ENCODE data around the gene CLN5. TPM values are rescaled to one million over a fixed set of nuclear protein-coding genes. Genes with fewer than 3 reads are reported as not detected.

The CLN5 gene
- total and polyA plus RNA-seq, 2 donors (not counting 3 experiments of a cell fraction or from before 2014, with no cell fraction given), result 16.5 to 22.7 TPM

DNA sequence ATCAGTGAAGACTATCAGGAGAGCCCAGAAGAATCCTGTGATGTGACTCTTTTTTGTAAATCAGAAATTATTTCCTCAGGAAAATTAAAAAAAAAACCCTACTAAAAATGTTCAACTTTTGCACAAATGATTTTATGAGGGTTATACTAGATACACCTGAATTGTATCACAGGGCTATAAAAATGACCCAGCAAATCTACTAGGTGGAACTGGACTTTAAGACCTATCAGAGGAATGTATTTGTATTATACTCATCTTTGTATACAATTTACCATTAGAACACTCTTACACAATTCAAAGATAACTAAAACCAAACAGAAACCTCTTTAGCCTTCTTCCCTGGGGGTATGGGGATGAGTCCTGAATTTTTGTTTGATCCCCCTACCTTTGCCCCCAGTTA, 27.9 kb downstream of the CLN5 start:
- no peak overlapping the region for H2AFZ ChIP-seq (ENCODE audit: low read depth, low read length)
- no peak overlapping the region for H3K4me2 ChIP-seq (ENCODE audit: insufficient read depth, low read length)
- no peak overlapping the region for H3K27ac ChIP-seq (ENCODE audit: insufficient read depth, low read depth, low read length)
- dilution Hi-C loops (cut with MboI; ENCODE audit: extremely low pct_ligation_motif_present, low sequenced_read_pairs) (no loop called here), intact Hi-C loops (cut with micrococcal nuclease) (loop anchor here (10.0 kb wide), 1 partner anchor 545 kb away; no protein-coding TSS in a partner anchor)
- H3K4me1 ChIP-seq (ENCODE audit: control insufficient read depth, extremely low read depth, insufficient read depth, low read length), result peaks cover 12% of the 10 kb centered on the region
- H3K9ac ChIP-seq (replicated peaks; ENCODE audit: extremely low read depth, insufficient read depth, low read length), result no peak overlapping the region
- TF ChIP-seq POLR2AphosphoS5 (IDR thresholded peaks at IDR 0.05; ENCODE audit: insufficient read depth, low read depth, low read length) (no peak), EZH2 (IDR thresholded peaks at IDR 0.05; ENCODE audit: borderline replicate concordance, low read depth, low read length, severe bottlenecking) (no peak), MYC (IDR thresholded peaks at IDR 0.05; ENCODE audit: low read depth, low read length) (no peak), FOS (IDR thresholded peaks at IDR 0.05; ENCODE audit: borderline replicate concordance, insufficient read depth, low read length) (no peak)
- ChIA-PET POLR2A (no interaction called here), CTCF (interaction anchor here (2.1 kb wide), 1 partner anchor 17 kb away, joined by 11 read pairs; no protein-coding TSS in a partner anchor)
- H3K9me3 ChIP-seq (replicated peaks; ENCODE audit: control insufficient read depth, insufficient read depth, low read length), result no peaks in the 10 kb centered on the region
- H4K20me1 ChIP-seq (replicated peaks; ENCODE audit: control insufficient read depth, extremely low read depth, insufficient read depth, low read length), result peaks cover 15% of the 10 kb centered on the region
- no peak overlapping the region for H3K4me3 ChIP-seq (replicated peaks in 1 of 3; ENCODE audit: insufficient read depth in 1 of 3, low read depth in 1 of 3, low read length in 3 of 3)
- BruUV-seq (replicated peaks), result no TSS peak
- H3K79me2 ChIP-seq (ENCODE audit: control insufficient read depth, insufficient read depth, low read length), result peaks cover 75% of the 10 kb centered on the region
- peaks cover 6 to 13% of the 10 kb centered on the region in 2 experiments for H3K36me3 ChIP-seq (ENCODE audit: control insufficient read depth in 2 of 2, extremely low read depth in 1 of 2, insufficient read depth in 2 of 2, low read length in 2 of 2)
- no peaks in the 10 kb centered on the region for H3K27me3 ChIP-seq (ENCODE audit: control insufficient read depth in 2 of 2, insufficient read depth in 2 of 2, low read length in 2 of 2)
- DNase-seq (ENCODE audit: low read depth, low spot score), result no peak
- no peaks in the 10 kb centered on the region for H3K9me1 ChIP-seq (replicated peaks; ENCODE audit: control insufficient read depth, extremely low read depth, insufficient read depth, low read length)
- no peak for FAIRE-seq

DNA sequence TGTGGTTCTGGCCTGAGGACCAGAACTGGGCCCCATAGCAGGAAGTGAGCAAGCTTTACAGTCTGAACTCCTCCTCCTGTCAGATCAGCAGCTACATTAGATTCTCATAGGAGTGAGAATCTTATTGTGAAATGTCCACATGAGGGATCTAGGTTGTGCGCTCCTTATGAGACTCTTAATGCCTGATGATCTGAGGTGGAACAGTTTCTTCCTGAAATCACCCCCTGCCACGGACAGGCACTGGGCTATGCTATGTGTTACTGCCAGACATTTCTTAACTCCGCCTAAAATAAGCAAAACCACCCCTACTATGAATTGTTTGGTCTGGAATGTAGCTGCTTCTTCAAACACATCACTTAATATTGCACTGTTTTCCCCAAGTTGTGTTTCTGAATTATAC, 30.5 kb downstream of the CLN5 start:
- intact Hi-C loops (cut with micrococcal nuclease), result loop anchor here (10.0 kb wide), 1 partner anchor 542 kb away; no protein-coding TSS in a partner anchor
- no peak for FAIRE-seq
- Histone ChIP-seq H3K36me3 (ENCODE audit: control insufficient read depth in 2 of 2, extremely low read depth in 1 of 2, insufficient read depth in 2 of 2, low read length in 2 of 2) (peaks cover 2 to 6% of the 10 kb centered on the region in 2 experiments), H3K4me2 (ENCODE audit: insufficient read depth, low read length) (no peak overlapping the region), H3K27ac (ENCODE audit: insufficient read depth, low read depth, low read length) (no peak overlapping the region), H2AFZ (ENCODE audit: low read depth, low read length) (no peak overlapping the region), H3K79me2 (ENCODE audit: control insufficient read depth, insufficient read depth, low read length) (peaks cover 84% of the 10 kb centered on the region), H3K9me1 (replicated peaks; ENCODE audit: control insufficient read depth, extremely low read depth, insufficient read depth, low read length) (no peaks in the 10 kb centered on the region), H4K20me1 (replicated peaks; ENCODE audit: control insufficient read depth, extremely low read depth, insufficient read depth, low read length) (peaks cover 17% of the 10 kb centered on the region), H3K27me3 (ENCODE audit: control insufficient read depth in 2 of 2, insufficient read depth in 2 of 2, low read length in 2 of 2) (no peaks in the 10 kb centered on the region), H3K4me3 (replicated peaks in 1 of 3; ENCODE audit: insufficient read depth in 1 of 3, low read depth in 1 of 3, low read length in 3 of 3) (no peak overlapping the region), H3K9ac (replicated peaks; ENCODE audit: extremely low read depth, insufficient read depth, low read length) (no peak overlapping the region), H3K4me1 (ENCODE audit: control insufficient read depth, extremely low read depth, insufficient read depth, low read length) (peaks cover 21% of the 10 kb centered on the region), H3K9me3 (replicated peaks; ENCODE audit: control insufficient read depth, insufficient read depth, low read length) (no peaks in the 10 kb centered on the region)
- dilution Hi-C loops (cut with MboI; ENCODE audit: extremely low pct_ligation_motif_present, low sequenced_read_pairs), result no loop called here
- TF ChIP-seq, protein P1, sequence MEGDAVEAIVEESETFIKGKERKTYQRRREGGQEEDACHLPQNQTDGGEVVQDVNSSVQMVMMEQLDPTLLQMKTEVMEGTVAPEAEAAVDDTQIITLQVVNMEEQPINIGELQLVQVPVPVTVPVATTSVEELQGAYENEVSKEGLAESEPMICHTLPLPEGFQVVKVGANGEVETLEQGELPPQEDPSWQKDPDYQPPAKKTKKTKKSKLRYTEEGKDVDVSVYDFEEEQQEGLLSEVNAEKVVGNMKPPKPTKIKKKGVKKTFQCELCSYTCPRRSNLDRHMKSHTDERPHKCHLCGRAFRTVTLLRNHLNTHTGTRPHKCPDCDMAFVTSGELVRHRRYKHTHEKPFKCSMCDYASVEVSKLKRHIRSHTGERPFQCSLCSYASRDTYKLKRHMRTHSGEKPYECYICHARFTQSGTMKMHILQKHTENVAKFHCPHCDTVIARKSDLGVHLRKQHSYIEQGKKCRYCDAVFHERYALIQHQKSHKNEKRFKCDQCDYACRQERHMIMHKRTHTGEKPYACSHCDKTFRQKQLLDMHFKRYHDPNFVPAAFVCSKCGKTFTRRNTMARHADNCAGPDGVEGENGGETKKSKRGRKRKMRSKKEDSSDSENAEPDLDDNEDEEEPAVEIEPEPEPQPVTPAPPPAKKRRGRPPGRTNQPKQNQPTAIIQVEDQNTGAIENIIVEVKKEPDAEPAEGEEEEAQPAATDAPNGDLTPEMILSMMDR (IDR thresholded peaks at IDR 0.05; ENCODE audit: extremely low read depth in 1 of 2, insufficient read depth in 1 of 2, low read depth in 1 of 2, low read length in 2 of 2), result no peak
- TF ChIP-seq, protein P2, sequence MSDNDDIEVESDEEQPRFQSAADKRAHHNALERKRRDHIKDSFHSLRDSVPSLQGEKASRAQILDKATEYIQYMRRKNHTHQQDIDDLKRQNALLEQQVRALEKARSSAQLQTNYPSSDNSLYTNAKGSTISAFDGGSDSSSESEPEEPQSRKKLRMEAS (IDR thresholded peaks at IDR 0.05; ENCODE audit: insufficient read depth, insufficient read length), result no peak
- TF ChIP-seq POLR2A (IDR thresholded peaks at IDR 0.05; ENCODE audit: low read depth, low read length) (no peak), EZH2 (IDR thresholded peaks at IDR 0.05; ENCODE audit: borderline replicate concordance, low read depth, low read length, severe bottlenecking) (no peak), GATA2 (IDR thresholded peaks at IDR 0.05; ENCODE audit: insufficient read depth, insufficient read length, low read depth, low read length) (no peak), FOS (IDR thresholded peaks at IDR 0.05; ENCODE audit: borderline replicate concordance, insufficient read depth, low read length) (no peak), POLR2AphosphoS5 (IDR thresholded peaks at IDR 0.05; ENCODE audit: insufficient read depth, low read depth, low read length) (no peak), JUN (IDR thresholded peaks at IDR 0.05; ENCODE audit: borderline replicate concordance, insufficient read depth, insufficient read length, low read depth) (no peak), MYC (IDR thresholded peaks at IDR 0.05; ENCODE audit: low read depth, low read length) (no peak)
- ChIA-PET POLR2A (no interaction called here), CTCF (interaction anchor here (0.8 to 1.0 kb wide), 2 partner anchors 41 to 1335 kb away, joined by 3 read pairs; no protein-coding TSS in a partner anchor)
- no TSS peak for BruUV-seq (replicated peaks)
- no peak for DNase-seq (ENCODE audit: low read depth, low spot score)
